Hematopoietic multipotent progenitor cell treated with erythropoietin and hydrocortisone succinate and interleukin-3 and kit ligand, for 15 days (in vitro differentiated cells): ENCODE measurements around the gene SLC11A2.
"Not testable (repeated sequence)": the region's sequence is repeated elsewhere in the genome, so short reads cannot be mapped to it uniquely, and the experiment has no call there.

Experiments
- DNase-seq: peaks from one replicate; pipeline ENCODE4 v3.0.0-alpha.2; 2015; ENCODE audit warnings: low spot score

The SLC11A2 gene

DNA sequence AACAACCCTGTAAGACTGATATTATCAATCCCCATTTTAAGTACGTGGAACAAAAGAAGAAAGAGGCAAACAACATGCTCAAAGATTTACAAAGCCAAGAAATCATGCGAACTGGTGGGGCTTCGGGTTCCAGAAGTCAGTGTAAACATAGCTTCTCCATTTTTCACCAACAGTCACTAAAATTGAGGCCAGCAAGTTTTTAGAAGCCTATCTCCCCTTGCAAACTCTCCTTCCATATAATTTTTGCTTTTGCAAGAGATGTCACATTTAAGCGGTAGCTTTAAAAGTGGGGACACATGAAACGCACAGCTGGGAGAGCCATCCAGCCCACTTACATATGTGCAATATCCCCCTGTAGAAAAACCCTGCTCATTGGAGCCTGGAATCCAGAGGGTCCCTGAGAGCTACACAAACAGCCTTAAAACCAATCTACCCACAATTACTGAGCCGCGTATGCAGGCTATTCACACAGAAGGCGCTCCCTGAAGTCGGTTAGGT, 797 bp downstream of the SLC11A2 start:
- peak; percentile 38 for DNase-seq

- peak; percentile 46 for DNase-seq
Measured at GRCh38 chr12:51023625-51024382, 2.4 kb downstream of the SLC11A2 start.

- peak; percentile 83 for DNase-seq
Measured at GRCh38 chr12:51021694-51022093, 4.5 kb downstream of the SLC11A2 start.

- peak; percentile 45 for DNase-seq
Measured at GRCh38 chr12:51020448-51021182, 5.6 kb downstream of the SLC11A2 start.

- DNase-seq, result no peak
Measured at GRCh38 chr12:51019927-51020326, 6.3 kb downstream of the SLC11A2 start.

GRCh38 chr12:51018956-51019355, 7.2 kb downstream of the SLC11A2 start:
- DNase-seq, result peak; percentile 42

DNA sequence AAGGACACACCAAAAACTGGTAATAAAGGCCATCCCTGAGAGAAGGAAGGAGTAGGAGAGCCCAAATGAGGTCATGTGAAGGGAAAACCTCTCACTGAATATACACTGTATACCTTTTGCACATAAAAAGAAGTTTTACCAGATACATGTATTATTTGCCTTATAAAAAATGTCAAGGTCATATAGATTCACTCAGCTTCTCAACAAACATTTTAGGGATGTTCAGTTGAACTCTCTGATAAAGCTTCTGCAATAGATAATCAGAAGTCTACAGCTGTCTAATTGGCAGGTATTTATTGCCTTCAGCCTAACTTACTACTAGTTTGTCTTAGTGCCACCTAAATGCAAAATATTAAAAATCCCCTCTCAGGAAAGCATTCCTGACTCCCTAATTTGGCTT, 8.7 kb downstream of the SLC11A2 start:
- peak; percentile 79 for DNase-seq

DNA sequence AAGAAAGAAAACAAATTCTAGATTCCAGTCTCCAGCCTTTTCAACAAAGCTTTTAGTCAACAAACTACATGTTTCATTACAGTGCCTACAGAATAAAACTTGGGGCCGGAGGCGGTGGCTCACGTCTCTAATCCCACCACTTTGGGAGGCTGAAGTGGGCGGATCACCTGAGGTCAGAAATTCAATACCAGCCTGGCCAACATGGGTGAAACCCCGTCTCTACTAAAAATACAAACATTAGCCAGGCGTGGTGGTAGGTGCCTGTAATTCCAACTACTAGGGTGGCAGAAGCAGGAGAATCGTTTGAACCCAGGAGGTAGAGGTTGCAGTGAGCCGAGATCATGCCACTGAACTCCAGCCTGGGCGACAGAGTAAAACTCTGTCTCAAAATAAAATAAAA, 11.7 kb downstream of the SLC11A2 start:
- not testable (repeated sequence) for DNase-seq

DNA sequence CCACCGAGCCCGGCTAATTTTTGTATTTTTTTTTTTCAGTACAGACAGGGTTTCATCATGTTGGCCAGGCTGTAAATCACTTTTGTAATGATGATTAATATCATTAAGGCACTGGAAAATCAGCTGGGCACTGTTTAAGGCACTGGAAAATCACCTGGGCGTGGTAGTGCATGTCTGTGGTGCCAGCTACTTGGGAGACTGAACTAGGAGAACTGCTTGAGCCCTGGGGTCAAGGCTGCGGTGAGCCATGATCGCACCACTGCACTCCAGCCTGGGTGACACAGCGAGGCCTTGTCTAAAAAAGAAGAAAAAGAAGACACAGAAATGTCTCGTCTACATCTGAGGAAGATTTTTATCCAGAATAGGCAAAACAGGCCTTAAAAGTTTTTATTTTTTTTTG, 12.7 kb downstream of the SLC11A2 start:
- DNase-seq, result no peak

- no peak for DNase-seq
Measured at GRCh38 chr12:51012570-51013236, 13.5 kb downstream of the SLC11A2 start.

DNA sequence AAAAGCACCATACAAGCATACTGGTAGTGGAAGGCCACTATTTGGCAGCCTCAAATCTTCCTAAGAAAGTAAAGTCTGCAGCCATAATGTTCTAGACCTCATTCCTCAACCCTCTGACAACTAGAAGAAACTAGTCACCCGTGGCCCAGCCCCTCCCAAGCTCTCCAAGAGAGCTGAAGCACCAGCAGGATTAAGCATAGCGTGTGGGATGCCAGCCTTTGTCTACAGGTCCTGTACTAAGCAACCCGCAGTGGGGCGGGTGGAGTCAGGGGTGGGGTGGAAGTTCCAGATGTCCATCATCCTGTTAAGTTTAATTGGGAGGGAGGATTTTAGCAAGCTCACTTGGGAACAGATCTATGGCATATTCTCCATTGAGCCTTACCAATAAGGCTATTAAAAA, 14.2 kb downstream of the SLC11A2 start:
- no peak for DNase-seq

DNA sequence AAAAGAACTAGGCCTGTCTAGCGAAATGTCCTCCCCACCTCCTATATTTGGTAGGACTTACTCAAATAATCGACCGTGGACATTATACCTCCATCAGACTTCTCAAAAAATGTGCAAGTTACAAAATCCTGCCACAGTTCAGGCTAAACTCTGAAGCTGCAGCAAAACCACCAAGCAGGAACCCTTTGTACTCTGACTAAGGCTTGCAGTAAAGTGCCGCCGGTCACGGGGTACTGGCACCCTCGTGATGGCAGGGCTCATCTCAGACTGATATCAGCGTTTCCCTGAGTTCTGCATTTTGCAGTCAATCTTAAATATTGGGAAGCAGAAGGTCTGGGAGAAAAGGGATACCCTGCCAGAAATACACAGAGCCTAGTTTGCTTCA, 17.1 kb downstream of the SLC11A2 start:
- DNase-seq, result no peak

GRCh38 chr12:51008329-51009055, 17.7 kb downstream of the SLC11A2 start:
- DNase-seq, result no peak

DNA sequence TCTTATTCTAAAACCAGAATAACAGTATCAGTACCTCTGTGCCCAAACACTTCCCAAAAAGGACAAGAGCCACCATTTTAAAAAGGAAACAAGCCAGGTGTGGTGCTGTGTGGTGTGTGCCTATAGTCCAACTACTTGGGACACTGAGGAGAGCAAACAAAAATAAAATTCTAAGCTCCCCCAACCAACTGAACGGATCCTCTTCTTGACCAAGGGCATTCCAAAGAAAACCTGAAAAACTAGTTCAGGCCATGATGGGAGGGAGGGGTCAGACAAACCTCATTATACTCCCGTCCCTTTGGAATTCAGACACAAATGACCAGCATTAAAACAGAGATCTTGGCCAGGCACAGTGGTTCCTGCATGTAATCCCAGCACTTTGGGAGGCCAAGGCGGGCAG, 20.5 kb downstream of the SLC11A2 start:
- no peak for DNase-seq

- no peak for DNase-seq
Measured at GRCh38 chr12:51005030-51005429, 21.2 kb downstream of the SLC11A2 start.

DNA sequence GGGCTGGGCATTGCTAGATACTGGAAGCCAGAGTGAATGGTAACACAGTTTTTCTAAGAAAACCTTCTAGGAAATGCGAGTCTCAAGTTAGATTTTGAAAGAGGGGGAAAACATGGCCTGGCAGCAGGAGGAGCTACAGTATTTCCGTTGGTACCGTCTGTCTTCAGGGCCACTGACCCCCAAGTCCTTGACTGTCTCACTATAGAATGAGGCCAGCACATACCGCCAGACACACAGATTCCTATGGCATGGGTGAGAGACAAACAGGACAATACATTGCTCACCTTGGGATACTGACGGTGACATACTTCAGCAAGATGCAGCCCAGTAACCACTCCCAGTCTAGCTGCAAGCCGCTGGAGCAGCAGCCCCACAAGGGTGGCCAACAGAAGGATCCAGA, 21.7 kb downstream of the SLC11A2 start:
- no peak for DNase-seq

- DNase-seq, result no peak
Measured at GRCh38 chr12:51001799-51002198, 24.4 kb downstream of the SLC11A2 start.

- no peak for DNase-seq
Measured at GRCh38 chr12:51000245-51000644, 25.9 kb downstream of the SLC11A2 start.

GRCh38 chr12:50999093-50999492, 27.1 kb downstream of the SLC11A2 start:
- no peak for DNase-seq

DNA sequence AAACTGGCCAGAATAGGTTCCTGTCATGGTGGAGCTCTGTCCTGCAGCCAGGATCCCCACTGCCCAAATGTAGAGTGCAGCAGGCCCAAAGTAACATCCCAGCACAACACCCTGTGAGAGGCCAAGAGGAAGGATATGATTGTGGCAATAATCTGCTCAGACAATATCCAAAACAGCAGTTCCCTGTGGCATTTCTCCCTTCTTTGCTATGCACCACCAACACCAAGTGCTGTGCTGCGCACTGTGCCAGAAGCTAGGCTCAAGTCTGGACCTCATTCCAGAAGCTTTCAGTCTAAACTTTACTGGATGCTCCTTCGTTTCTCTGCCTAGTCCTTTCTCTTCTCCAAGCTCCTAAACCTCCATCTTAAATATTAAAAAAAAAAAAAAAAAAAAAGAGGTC, 33.4 kb downstream of the SLC11A2 start:
- no peak for DNase-seq

GRCh38 chr12:50991291-50991690, 34.9 kb downstream of the SLC11A2 start:
- no peak for DNase-seq

DNA sequence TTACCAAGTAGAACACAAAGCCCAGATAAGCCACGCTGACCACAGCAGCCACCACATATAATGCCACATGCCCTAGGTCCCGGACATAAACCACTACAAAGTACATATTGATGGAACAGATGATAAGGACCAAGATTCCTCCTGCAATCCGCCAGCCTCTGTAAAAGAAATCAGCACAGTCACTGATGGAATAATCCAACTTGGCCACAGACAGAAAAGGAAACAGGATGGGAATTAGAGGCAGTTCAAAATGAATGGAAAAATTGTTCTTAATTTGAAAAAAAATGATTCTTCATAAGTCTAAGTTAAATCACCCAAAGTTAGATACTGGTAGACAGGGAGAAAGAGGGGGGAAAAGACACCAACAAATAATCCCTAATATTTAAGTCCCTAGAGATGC, 35.4 kb downstream of the SLC11A2 start:
- no peak for DNase-seq
